Lower lobe of right lung (tissue), 2 donors: Measurements from ENCODE around the gene PMPCA. TPM values are rescaled to one million over a fixed set of nuclear protein-coding genes. Genes with fewer than 3 reads are reported as not detected.

Experiments used
- ATAC-seq, 2 donors: fragments of 200-7000 bp; cut with Tn5 transposase; one replicate each; pipeline ENCODE4 v1.9.1; 2020 to 2022; ENCODE audit warnings: mild to moderate bottlenecking in 2 of 2, moderate library complexity in 2 of 2
- DNase-seq: peaks from one replicate; pipeline ENCODE4 v3.0.0-alpha.2; 2020
- H3K27ac ChIP-seq: fragments of 200-600 bp; one replicate; pipeline ENCODE4 v1.8.0; 2022
- H3K27me3 ChIP-seq: fragments of 200-600 bp; one replicate; pipeline ENCODE4 v1.8.0; 2022; ENCODE audit warnings: low read depth
- H3K36me3 ChIP-seq: fragments of 200-600 bp; one replicate; pipeline ENCODE4 v1.8.0; 2022; ENCODE audit warnings: mild to moderate bottlenecking
- H3K4me1 ChIP-seq: fragments of 200-600 bp; one replicate; pipeline ENCODE4 v1.8.0; 2022
- H3K4me3 ChIP-seq: fragments of 200-600 bp; one replicate; pipeline ENCODE4 v1.8.0; 2022; ENCODE audit warnings: mild to moderate bottlenecking
- H3K9me3 ChIP-seq: fragments of 200-600 bp; one replicate; pipeline ENCODE4 v1.8.0; 2022
- CTCF ChIP-seq: fragments of 200-600 bp; IDR thresholded peaks from one replicate; pipeline ENCODE4 v1.8.0; 2022; ENCODE audit warnings: antibody characterized with exemption, mild to moderate bottlenecking
- intact Hi-C: fragments of 100-400 bp; cut with DNase I; formaldehyde crosslinking; loops from one replicate; pipeline ENCODE4 v1.11.0; 2022
- total RNA-seq: library from RNA; stranded (reverse); fragmentation: NEBNext Ultra II Directional; extraction: Animal tissue kit (Norgen Biotek cat#: 25700); gene quantifications from one replicate; pipeline ENCODE4 v1.2.1, GENCODE V29; 2021
- donor health status: DM: no; HTN: yes; CAD: no; lungs with severe emphysema.

Gene PMPCA
- total RNA-seq, 1 donor from 2014 or later = 43.2 TPM

GRCh38 chr9:136372006-136372405 is 38.5 kb upstream of the PMPCA start:
- Histone ChIP-seq H3K27me3 (no peaks in the 10 kb centered on the region), H3K4me1 (peaks cover 15% of the 10 kb centered on the region), H3K4me3 (peak overlapping the region; percentile 47), H3K9me3 (no peaks in the 10 kb centered on the region), H3K36me3 (no peaks in the 10 kb centered on the region), H3K27ac (peak overlapping the region; percentile 29)
- intact Hi-C loops = no loop called here
- no peak for ATAC-seq
- no peak for TF ChIP-seq CTCF
- no peak for DNase-seq

GRCh38 chr9:136372561-136373299 is 37.7 kb upstream of the PMPCA start:
- H3K4me3 ChIP-seq = peak overlapping the region; percentile 47
- H3K27me3 ChIP-seq = no peaks in the 10 kb centered on the region
- H3K4me1 ChIP-seq = peaks cover 15% of the 10 kb centered on the region
- intact Hi-C loops = no loop called here
- H3K27ac ChIP-seq = peak overlapping the region; percentile 75
- peak; percentile 78 to 86 for ATAC-seq
- H3K36me3 ChIP-seq = no peaks in the 10 kb centered on the region
- TF ChIP-seq CTCF = peak; percentile 21
- H3K9me3 ChIP-seq = no peaks in the 10 kb centered on the region
- peak; percentile 88 for DNase-seq

DNA sequence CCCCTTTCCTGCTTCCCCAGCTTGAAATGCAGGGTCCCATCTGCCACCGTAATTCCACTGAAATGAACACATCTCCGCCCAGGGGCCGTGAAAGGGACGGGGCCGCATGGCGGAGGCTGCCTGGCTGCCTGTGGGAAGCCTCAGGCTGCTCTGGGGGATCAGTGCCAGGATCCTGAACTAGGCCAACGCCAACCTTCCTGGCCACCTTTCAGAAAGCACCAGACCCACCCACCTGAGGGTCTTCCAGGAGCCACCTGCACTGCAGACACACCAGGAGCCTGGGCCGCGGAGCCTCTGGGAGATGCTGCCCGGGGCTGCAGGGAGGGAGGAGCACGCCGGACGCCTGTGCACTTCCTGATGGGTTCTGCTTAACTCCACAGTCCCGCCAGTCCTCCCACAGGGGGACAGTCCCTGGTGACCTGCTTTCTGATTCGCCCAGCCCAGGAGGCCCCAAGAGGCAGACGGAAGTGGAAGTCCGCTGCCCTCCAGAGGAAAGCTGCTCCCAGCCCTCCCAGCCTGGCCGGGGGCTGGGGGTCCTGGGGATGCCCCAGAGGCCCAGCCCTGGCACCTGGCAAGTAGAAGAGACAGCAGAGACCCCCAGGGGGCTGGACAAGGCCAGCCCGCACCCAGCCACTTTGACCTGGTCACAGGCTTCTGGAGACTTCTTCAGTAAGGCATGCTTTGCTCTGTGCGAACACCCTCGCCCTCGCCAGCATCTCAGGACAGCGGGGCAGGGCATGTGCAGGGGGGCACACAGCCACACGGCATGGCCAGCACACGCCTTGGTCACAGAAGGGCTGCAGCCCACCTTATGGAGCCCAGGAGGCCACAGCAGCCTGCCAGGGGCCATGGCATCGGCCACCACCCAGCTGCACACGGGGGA is 36.9 kb upstream of the PMPCA start, which contains the start of gene CARD9:
Gene CARD9 (minus strand): TSS at position 370 of the 883 bp plus-strand sequence. CDS start 1,591 bp downstream, outside the sequence.
- peak within 1 kb of the TSS; percentile 75 for H3K27ac ChIP-seq
- peaks cover 2% of the 10 kb centered on the region for H3K36me3 ChIP-seq
- no peaks in the 10 kb centered on the region for H3K27me3 ChIP-seq
- intact Hi-C loops = no loop called here
- peaks cover 15% of the 10 kb centered on the region for H3K4me1 ChIP-seq
- TF ChIP-seq CTCF = no peak
- H3K4me3 ChIP-seq = peak within 1 kb of the TSS; percentile 47
- no peaks in the 10 kb centered on the region for H3K9me3 ChIP-seq
- peak; percentile 68 to 75 for ATAC-seq
- peak; percentile 83 for DNase-seq

- Histone ChIP-seq H3K27ac (no peak overlapping the region), H3K9me3 (no peaks in the 10 kb centered on the region), H3K27me3 (no peaks in the 10 kb centered on the region), H3K4me1 (peaks cover 15% of the 10 kb centered on the region), H3K4me3 (no peak overlapping the region), H3K36me3 (peaks cover 9% of the 10 kb centered on the region)
- DNase-seq = no peak
- no peak for TF ChIP-seq CTCF
- no peak for ATAC-seq
- intact Hi-C loops = no loop called here
Measured at GRCh38 chr9:136374183-136374575, 36.3 kb upstream of the PMPCA start.

DNA sequence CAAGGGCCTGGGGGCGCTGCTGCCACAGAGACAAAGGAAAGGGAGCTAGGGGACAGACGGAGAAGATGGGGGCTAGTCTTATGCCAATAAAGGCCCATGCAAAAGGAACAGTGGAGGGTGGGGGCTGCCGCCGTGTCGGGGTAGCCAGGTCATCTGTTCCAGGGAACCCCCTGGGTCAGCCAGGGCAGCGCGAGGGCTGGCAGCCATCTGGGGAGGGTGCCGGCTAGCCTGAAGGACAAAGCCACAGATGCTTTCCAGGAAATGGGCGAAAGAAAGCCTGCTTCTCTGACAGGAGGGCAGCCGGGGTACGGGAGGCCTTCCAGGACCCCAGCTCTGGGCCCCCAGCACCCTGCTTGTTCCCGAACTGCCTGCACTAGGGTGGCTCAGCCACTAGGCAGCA is 35.4 kb upstream of the PMPCA start:
- Histone ChIP-seq H3K9me3 (no peaks in the 10 kb centered on the region), H3K27me3 (no peaks in the 10 kb centered on the region), H3K4me1 (peaks cover 15% of the 10 kb centered on the region), H3K27ac (no peak overlapping the region), H3K36me3 (peaks cover 18% of the 10 kb centered on the region), H3K4me3 (no peak overlapping the region)
- intact Hi-C loops = no loop called here
- DNase-seq = no peak
- no peak for ATAC-seq
- TF ChIP-seq CTCF = no peak
